NCI-H345 treated with DMSO at 0.1 percent for 48 hours (cell line): Measurements from ENCODE around the gene CD300E.
A peak's percentile ranks its signal among the peaks of the same experiment; 100 is the strongest.
"Not testable (repeated sequence)": the region's sequence is repeated elsewhere in the genome, so short reads cannot be mapped to it uniquely, and the experiment has no call there.

Experiments used
- DNase-seq: peaks from one replicate; lab custom pipeline; 2025; ENCODE audit not compliant: unreplicated experiment; lab: John Stamatoyannopoulos, UW

Gene CD300E

GRCh38 chr17:74635418-74635817, 11.9 kb upstream of the CD300E start:
- peak; percentile 47 for DNase-seq

GRCh38 chr17:74633326-74633725, 9.8 kb upstream of the CD300E start:
- DNase-seq, result peak; percentile 97

- no peak for DNase-seq
Measured at GRCh38 chr17:74632617-74633016, 9.1 kb upstream of the CD300E start.

GRCh38 chr17:74631468-74632450, 8.2 kb upstream of the CD300E start:
- peak; percentile 34 for DNase-seq

GRCh38 chr17:74630251-74630650, 6.7 kb upstream of the CD300E start:
- DNase-seq, result not testable (repeated sequence)

- no peak for DNase-seq
Measured at GRCh38 chr17:74625661-74626060, 2.1 kb upstream of the CD300E start.

- no peak for DNase-seq
Measured at GRCh38 chr17:74624131-74624530, 593 bp upstream of the CD300E start.

GRCh38 chr17:74619077-74619673, 4.4 kb downstream of the CD300E start:
- no peak for DNase-seq

- DNase-seq, result no peak
Measured at GRCh38 chr17:74618451-74618850, 5.1 kb downstream of the CD300E start.

- DNase-seq, result no peak
Measured at GRCh38 chr17:74616696-74617095, 6.8 kb downstream of the CD300E start.

GRCh38 chr17:74612046-74612445, 11.5 kb downstream of the CD300E start:
- no peak for DNase-seq

GRCh38 chr17:74610108-74610507, 13.4 kb downstream of the CD300E start:
- no peak for DNase-seq

- no peak for DNase-seq
Measured at GRCh38 chr17:74608511-74608910, 15.0 kb downstream of the CD300E start.

- DNase-seq, result no peak
Measured at GRCh38 chr17:74607221-74607620, 16.3 kb downstream of the CD300E start.

- no peak for DNase-seq
Measured at GRCh38 chr17:74606050-74606449, 17.5 kb downstream of the CD300E start.

- no peak for DNase-seq
Measured at GRCh38 chr17:74605361-74605760, 18.2 kb downstream of the CD300E start.

GRCh38 chr17:74604761-74605160, 18.8 kb downstream of the CD300E start:
- DNase-seq, result no peak

GRCh38 chr17:74604200-74604599, 19.3 kb downstream of the CD300E start:
- no peak for DNase-seq

GRCh38 chr17:74603746-74604145, 19.8 kb downstream of the CD300E start:
- no peak for DNase-seq

- DNase-seq, result no peak
Measured at GRCh38 chr17:74603037-74603635, 20.4 kb downstream of the CD300E start.

- DNase-seq, result no peak
Measured at GRCh38 chr17:74601944-74602572, 21.5 kb downstream of the CD300E start.
